ENCODE data around the gene ZNF354C.

The ZNF354C gene

GRCh38 chr5:179054876-179055275, 5.3 kb upstream of the ZNF354C start:
- H3K4me3 ChIP-seq (replicated peaks in 1 of 2; ENCODE audit: low read depth in 2 of 2, low read length in 2 of 2), result no peak overlapping the region
- no peak for TF ChIP-seq CTCF (IDR thresholded peaks at IDR 0.05; ENCODE audit: low read depth, low read length)
- no peak for DNase-seq (ENCODE audit: low read depth in 2 of 2)

GRCh38 chr5:179055436-179055835, 4.7 kb upstream of the ZNF354C start:
- H3K4me3 ChIP-seq (replicated peaks in 1 of 2; ENCODE audit: low read depth in 2 of 2, low read length in 2 of 2), result no peak overlapping the region
- TF ChIP-seq CTCF (IDR thresholded peaks at IDR 0.05; ENCODE audit: low read depth, low read length), result no peak
- DNase-seq (ENCODE audit: low read depth in 2 of 2), result no peak

- no peak for TF ChIP-seq CTCF (IDR thresholded peaks at IDR 0.05; ENCODE audit: low read depth, low read length)
- no peak overlapping the region for H3K4me3 ChIP-seq (replicated peaks in 1 of 2; ENCODE audit: low read depth in 2 of 2, low read length in 2 of 2)
- no peak for DNase-seq (ENCODE audit: low read depth in 2 of 2)
Observed at GRCh38 chr5:179055841-179056240, 4.3 kb upstream of the ZNF354C start.

- no peak for TF ChIP-seq CTCF (IDR thresholded peaks at IDR 0.05; ENCODE audit: low read depth, low read length)
Observed at GRCh38 chr5:179061025-179061424, 852 bp downstream of the ZNF354C start.

GRCh38 chr5:179065703-179066102, 5.5 kb downstream of the ZNF354C start:
- TF ChIP-seq CTCF (IDR thresholded peaks at IDR 0.05; ENCODE audit: low read depth, low read length), result no peak
- no peak overlapping the region for H3K4me3 ChIP-seq (replicated peaks in 1 of 2; ENCODE audit: low read depth in 2 of 2, low read length in 2 of 2)
- DNase-seq (ENCODE audit: low read depth in 2 of 2), result no peak

More at GRCh38 chr5:179061025-179061424, 852 bp downstream of the ZNF354C start:
- peak overlapping the region; percentile 66 to 73 for H3K4me3 ChIP-seq (replicated peaks in 1 of 2; ENCODE audit: low read depth in 2 of 2, low read length in 2 of 2)
- DNase-seq (ENCODE audit: low read depth in 2 of 2), result peak in 1 of 2 donors; percentile 18

- no peak overlapping the region for H3K4me3 ChIP-seq (replicated peaks in 1 of 2; ENCODE audit: low read depth in 2 of 2, low read length in 2 of 2)
- peak in 1 of 2 donors; percentile 17 for DNase-seq (ENCODE audit: low read depth in 2 of 2)
- TF ChIP-seq CTCF (IDR thresholded peaks at IDR 0.05; ENCODE audit: low read depth, low read length), result no peak
Observed at GRCh38 chr5:179079165-179079987, 19.2 kb downstream of the ZNF354C start.
